Activated CD4-positive, alpha-beta memory T cell treated with anti-CD3 and anti-CD28 coated beads for 36 hours (primary cell): Measurements from ENCODE around the gene ERVK3-1. TPM values are rescaled to one million over a fixed set of nuclear protein-coding genes. Genes with fewer than 3 reads are reported as not detected.
"Not testable (repeated sequence)": the region's sequence is repeated elsewhere in the genome, so short reads cannot be mapped to it uniquely, and the experiment has no call there.

ENCODE experiments used
- CTCF ChIA-PET: fragments of 350-600 bp; sonication (Branson Sonifier 250); formaldehyde crosslinking; loops from one replicate; lab custom pipeline; 2021; ENCODE audit warnings: antibody characterized with exemption, inconsistent platforms; lab: Charles Lee
- POLR2A ChIA-PET: fragments of 350-600 bp; sonication (Branson Sonifier 250); formaldehyde crosslinking; loops from one replicate; lab custom pipeline; 2021; ENCODE audit warnings: antibody characterized with exemption; lab: Charles Lee
- DNase-seq: peaks from one replicate; pipeline ENCODE4 v3.0.0-alpha.2; 2020
- H3K27ac Mint-ChIP-seq: one replicate; pipeline ENCODE4 v1.8.0; 2021; ENCODE audit warnings: mixed read lengths
- H3K27me3 Mint-ChIP-seq: one replicate; pipeline ENCODE4 v1.8.0; 2021; ENCODE audit warnings: mixed read lengths
- H3K36me3 Mint-ChIP-seq: one replicate; pipeline ENCODE4 v1.8.0; 2021; ENCODE audit warnings: mixed read lengths
- H3K4me1 Mint-ChIP-seq: one replicate; pipeline ENCODE4 v1.8.0; 2021; ENCODE audit warnings: low read depth, mixed read lengths
- H3K4me3 Mint-ChIP-seq: one replicate; pipeline ENCODE4 v1.8.0; 2021; ENCODE audit warnings: mild to moderate bottlenecking, mixed read lengths
- H3K9me3 Mint-ChIP-seq: one replicate; pipeline ENCODE4 v1.8.0; 2021; ENCODE audit warnings: mixed read lengths
- intact Hi-C: fragments of 100-400 bp; cut with micrococcal nuclease; formaldehyde crosslinking; loops from one replicate; pipeline ENCODE4 v1.15.1; 2023
- total RNA-seq, 2 experiments: library from RNA; stranded (reverse); gene quantifications; one replicate each; pipeline ENCODE4 v1.2.3, GENCODE V29; 2021

The ERVK3-1 gene
- 10 to 100 TPM; 37.1 to 42.3 TPM for total RNA-seq

GRCh38 chr19:58305065-58305931, at the start of gene ERVK3-1:
Gene ERVK3-1, plus strand, starts transcription at chr19:58305377. Its CDS starts 6,792 bp downstream, at chr19:58312169.
- DNase-seq = peak; percentile 97
- intact Hi-C loops = loop anchor here (1.0 to 2.0 kb wide), 10 partner anchors 21 to 267 kb away; partner anchors contain the start of genes RPS5, TRIM28, ZNF132 and ZNF497
- Mint-ChIP-seq H3K36me3 (peaks cover 60% of the 10 kb centered on the region), H3K27ac (peak within 1 kb of the TSS; percentile 92), H3K4me3 (peak within 1 kb of the TSS; percentile 89), H3K27me3 (no peaks in the 10 kb centered on the region), H3K4me1 (peaks cover 42% of the 10 kb centered on the region), H3K9me3 (no peaks in the 10 kb centered on the region)
- ChIA-PET CTCF (interaction anchor here (0.6 to 1.1 kb wide), 7 partner anchors 16 to 215 kb away, joined by 3 read pairs; partner anchors contain the start of genes ZBTB45 and ZNF132), POLR2A (interaction anchor here (0.7 to 2.5 kb wide), 2 partner anchors 57 to 161 kb away, joined by 3 to 6 read pairs; partner anchors contain the start of genes ZNF324 and ZNF497)

- CTCF ChIA-PET, H3K4me3 Mint-ChIP-seq, POLR2A ChIA-PET, H3K27me3 Mint-ChIP-seq, H3K27ac Mint-ChIP-seq, DNase-seq, H3K4me1 Mint-ChIP-seq: not testable (repeated sequence)
- intact Hi-C loops = loop anchor here (10.0 kb wide), 1 partner anchor 63 kb away; no protein-coding TSS in a partner anchor
- H3K36me3 Mint-ChIP-seq = peaks cover 98% of the 10 kb centered on the region
- peaks cover 93% of the 10 kb centered on the region for H3K9me3 Mint-ChIP-seq
Observed at GRCh38 chr19:58258259-58258658, 46.9 kb upstream of the ERVK3-1 start.

DNA sequence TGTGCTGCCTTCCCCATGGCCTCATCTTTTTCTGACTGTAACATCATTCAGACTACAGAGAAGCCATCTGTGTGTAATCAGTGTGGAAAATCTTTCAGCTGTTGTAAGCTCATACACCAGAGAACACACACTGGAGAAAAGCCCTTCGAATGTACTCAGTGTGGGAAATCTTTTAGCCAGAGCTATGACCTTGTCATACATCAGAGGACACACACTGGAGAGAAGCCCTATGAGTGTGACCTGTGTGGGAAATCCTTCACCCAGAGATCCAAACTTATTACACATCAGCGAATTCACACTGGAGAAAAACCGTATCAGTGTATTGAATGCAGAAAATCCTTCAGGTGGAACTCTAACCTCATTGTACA, 43.6 kb upstream of the ERVK3-1 start:
- no peaks in the 10 kb centered on the region for H3K4me1 Mint-ChIP-seq
- H3K9me3 Mint-ChIP-seq = peaks cover 91% of the 10 kb centered on the region
- H3K36me3 Mint-ChIP-seq = peaks cover 94% of the 10 kb centered on the region
- DNase-seq = no peak
- no peaks in the 10 kb centered on the region for H3K27me3 Mint-ChIP-seq
- H3K27ac Mint-ChIP-seq = no peak overlapping the region
- ChIA-PET POLR2A (interaction anchor here (0.6 kb wide), 1 partner anchor 78 kb away, joined by 3 read pairs; the partner anchor contains the start of gene ZNF274), CTCF (interaction anchor here (0.8 to 1.9 kb wide), 2 partner anchors 17 to 48 kb away, joined by 3 to 5 read pairs; partner anchors contain the start of gene ZNF8)
- intact Hi-C loops = no loop called here
- H3K4me3 Mint-ChIP-seq = no peak overlapping the region

- POLR2A ChIA-PET = interaction anchor here (0.6 to 1.4 kb wide), 2 partner anchors 79 to 258 kb away, joined by 3 read pairs; partner anchors contain the start of gene ZNF274
- H3K36me3 Mint-ChIP-seq = peaks cover 92% of the 10 kb centered on the region
- peaks cover 91% of the 10 kb centered on the region for H3K9me3 Mint-ChIP-seq
- no peaks in the 10 kb centered on the region for H3K27me3 Mint-ChIP-seq
- DNase-seq = no peak
- intact Hi-C loops = no loop called here
- H3K4me1 Mint-ChIP-seq = no peaks in the 10 kb centered on the region
- CTCF ChIA-PET = interaction anchor here (1.9 kb wide), 1 partner anchor 16 kb away, joined by 5 read pairs; the partner anchor contains the start of gene ZNF8
- no peak overlapping the region for H3K27ac Mint-ChIP-seq
- no peak overlapping the region for H3K4me3 Mint-ChIP-seq
Observed at GRCh38 chr19:58261968-58262921, 42.9 kb upstream of the ERVK3-1 start.

DNA sequence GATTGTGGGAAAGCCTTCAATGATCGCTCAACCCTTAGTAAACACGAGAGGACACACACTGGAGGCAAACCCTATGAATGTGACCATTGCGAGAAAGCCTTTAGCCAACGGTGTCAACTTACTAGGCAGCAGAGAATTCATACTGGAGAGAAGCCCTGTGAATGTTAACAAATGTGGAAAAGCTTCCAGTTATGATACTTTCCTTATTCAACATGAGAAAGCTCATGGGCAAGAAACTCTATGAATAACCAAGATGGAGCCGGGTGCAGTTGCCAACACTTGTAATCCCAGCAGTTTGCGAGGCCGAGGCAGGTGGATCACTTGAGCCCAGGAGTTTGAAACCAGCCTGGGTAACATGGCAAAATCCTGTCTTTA, 42.3 kb upstream of the ERVK3-1 start:
- Mint-ChIP-seq H3K9me3 (peaks cover 86% of the 10 kb centered on the region), H3K36me3 (peaks cover 89% of the 10 kb centered on the region), H3K27ac (peak overlapping the region; percentile 28), H3K27me3 (no peaks in the 10 kb centered on the region), H3K4me1 (no peaks in the 10 kb centered on the region), H3K4me3 (no peak overlapping the region)
- POLR2A ChIA-PET = interaction anchor here (1.4 kb wide), 1 partner anchor 257 kb away, joined by 3 read pairs; no protein-coding TSS in a partner anchor
- intact Hi-C loops = no loop called here
- no peak for DNase-seq
- CTCF ChIA-PET = interaction anchor here (1.9 kb wide), 1 partner anchor 15 kb away, joined by 5 read pairs; the partner anchor contains the start of gene ZNF8

- no peak for DNase-seq
- Mint-ChIP-seq H3K9me3 (peaks cover 79% of the 10 kb centered on the region), H3K27ac (no peak overlapping the region), H3K36me3 (peaks cover 79% of the 10 kb centered on the region), H3K4me1 (no peaks in the 10 kb centered on the region), H3K4me3 (no peak overlapping the region), H3K27me3 (no peaks in the 10 kb centered on the region)
- intact Hi-C loops = no loop called here
- POLR2A ChIA-PET = no interaction called here
- CTCF ChIA-PET = no interaction called here
Observed at GRCh38 chr19:58265100-58265499, 40.1 kb upstream of the ERVK3-1 start.

DNA sequence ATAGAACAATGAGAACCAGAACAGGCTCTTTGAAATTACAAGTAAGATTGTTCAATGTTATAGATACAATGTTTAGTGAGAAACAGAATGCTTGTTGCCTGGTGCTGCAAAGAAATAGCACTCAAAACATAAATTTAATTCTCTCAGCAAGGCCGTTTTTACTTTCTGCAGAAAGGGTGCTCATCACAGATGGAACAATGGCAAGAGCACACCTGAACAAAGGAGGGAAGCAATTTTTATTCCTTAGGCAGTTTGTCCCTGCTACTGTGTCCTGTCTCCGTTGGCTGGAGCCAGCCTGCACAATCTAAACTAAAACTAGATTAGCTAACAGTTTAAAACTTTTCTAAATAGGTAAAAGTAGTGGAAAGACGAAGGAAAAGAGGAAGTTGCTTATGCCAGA, 36.8 kb upstream of the ERVK3-1 start:
- H3K27ac Mint-ChIP-seq = no peak overlapping the region
- no peak overlapping the region for H3K4me3 Mint-ChIP-seq
- CTCF ChIA-PET = interaction anchor here (1.2 kb wide), 1 partner anchor 40 kb away, joined by 4 read pairs; the partner anchor contains the start of gene ZNF544
- H3K36me3 Mint-ChIP-seq = peaks cover 73% of the 10 kb centered on the region
- peaks cover 72% of the 10 kb centered on the region for H3K9me3 Mint-ChIP-seq
- POLR2A ChIA-PET = no interaction called here
- intact Hi-C loops = no loop called here
- H3K4me1 Mint-ChIP-seq = no peaks in the 10 kb centered on the region
- H3K27me3 Mint-ChIP-seq = no peaks in the 10 kb centered on the region
- no peak for DNase-seq

- H3K4me1 Mint-ChIP-seq = peaks cover 12% of the 10 kb centered on the region
- H3K36me3 Mint-ChIP-seq = peaks cover 68% of the 10 kb centered on the region
- no peak overlapping the region for H3K27ac Mint-ChIP-seq
- CTCF ChIA-PET = no interaction called here
- POLR2A ChIA-PET = no interaction called here
- DNase-seq = no peak
- H3K9me3 Mint-ChIP-seq = peaks cover 50% of the 10 kb centered on the region
- no peaks in the 10 kb centered on the region for H3K27me3 Mint-ChIP-seq
- intact Hi-C loops = loop anchor here (10.0 kb wide), 1 partner anchor 50 kb away; the partner anchor contains the start of gene ZNF544
- H3K4me3 Mint-ChIP-seq = no peak overlapping the region
Observed at GRCh38 chr19:58274771-58275201, 30.4 kb upstream of the ERVK3-1 start.

DNA sequence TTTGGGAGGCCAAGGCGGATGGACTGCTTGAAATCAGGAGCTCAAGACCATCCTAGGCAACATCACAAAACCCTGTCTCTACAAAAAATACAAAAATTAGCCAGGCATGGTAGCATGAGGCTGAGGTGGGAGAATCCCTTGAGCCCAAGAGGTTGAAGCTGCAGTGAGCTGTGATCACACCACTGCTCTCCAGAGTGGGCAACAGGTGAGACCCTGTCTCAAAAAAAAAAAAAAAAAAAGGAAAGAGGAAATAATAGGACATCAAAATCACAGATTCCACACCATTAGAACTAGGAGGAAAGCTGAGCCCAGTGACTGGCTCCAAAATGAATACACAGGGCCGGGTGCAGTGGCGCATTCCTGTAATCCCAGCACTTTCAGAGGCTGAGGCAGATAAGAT, 29.6 kb upstream of the ERVK3-1 start:
- no peak overlapping the region for H3K27ac Mint-ChIP-seq
- ChIA-PET CTCF (no interaction called here), POLR2A (no interaction called here)
- H3K4me1 Mint-ChIP-seq = peaks cover 19% of the 10 kb centered on the region
- no peak overlapping the region for H3K4me3 Mint-ChIP-seq
- intact Hi-C loops = loop anchor here (10.0 kb wide), 1 partner anchor 51 kb away; the partner anchor contains the start of gene ZNF544
- no peaks in the 10 kb centered on the region for H3K27me3 Mint-ChIP-seq
- DNase-seq = no peak
- H3K36me3 Mint-ChIP-seq = peaks cover 62% of the 10 kb centered on the region
- H3K9me3 Mint-ChIP-seq = peaks cover 42% of the 10 kb centered on the region

DNA sequence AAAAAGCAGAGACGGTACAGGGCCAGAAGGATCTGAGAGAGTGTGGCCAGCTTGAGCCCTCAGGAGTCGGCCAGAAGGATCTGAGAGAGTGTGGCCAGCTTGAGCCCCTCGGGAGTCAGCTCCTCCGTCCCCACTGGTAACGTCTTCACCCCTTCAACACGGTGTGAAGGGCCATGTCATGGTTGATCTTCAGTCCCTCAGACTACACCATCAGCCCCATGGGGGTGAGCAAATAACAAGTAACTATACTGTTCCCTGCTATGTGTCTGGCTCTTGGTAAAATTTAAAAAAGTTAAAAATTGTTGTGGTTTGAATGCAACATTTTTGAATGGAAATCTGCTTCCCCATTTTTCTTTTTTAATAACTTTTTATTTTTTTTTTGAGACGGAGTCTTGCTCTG, 28.0 kb upstream of the ERVK3-1 start:
- H3K27ac Mint-ChIP-seq = no peak overlapping the region
- CTCF ChIA-PET = no interaction called here
- peak overlapping the region; percentile 24 for H3K4me3 Mint-ChIP-seq
- H3K36me3 Mint-ChIP-seq = peaks cover 53% of the 10 kb centered on the region
- POLR2A ChIA-PET = interaction anchor here (0.8 kb wide), 1 partner anchor 87 kb away, joined by 3 read pairs; no protein-coding TSS in a partner anchor
- H3K27me3 Mint-ChIP-seq = no peaks in the 10 kb centered on the region
- peaks cover 27% of the 10 kb centered on the region for H3K9me3 Mint-ChIP-seq
- peaks cover 33% of the 10 kb centered on the region for H3K4me1 Mint-ChIP-seq
- DNase-seq = no peak
- intact Hi-C loops = loop anchor here (10.0 kb wide), 1 partner anchor 52 kb away; the partner anchor contains the start of gene ZNF544
